CD14-positive monocyte (primary cell): ENCODE measurements around the gene GTF3A. TPM values are rescaled to one million over a fixed set of nuclear protein-coding genes. Genes with fewer than 3 reads are reported as not detected.

Source experiments
- DNase-seq, 3 donors: peaks; one replicate each; pipeline ENCODE4 v3.0.0-alpha.2; 2011 to 2022
- H2AFZ ChIP-seq: 2 replicates; pipeline ENCODE4 v1.6.0; 2012; ENCODE audit warnings: mild to moderate bottlenecking, low read depth, low read length, inconsistent platforms; ENCODE audit not compliant: insufficient read depth, poor library complexity, severe bottlenecking
- H3K27ac ChIP-seq, 2 donors: 1 replicate in 1 of 2; 2 replicates in 1 of 2; pipeline ENCODE4 v1.5.1; 2012 to 2013; ENCODE audit warnings: low read length in 2 of 2, control low read depth in 1 of 2, inconsistent platforms in 1 of 2, low read depth in 1 of 2, mild to moderate bottlenecking in 1 of 2
- H3K27me3 ChIP-seq, 2 donors: one replicate each; pipeline versions ENCODE4 v1.6.0 to v1.6.1; 2011 to 2013; ENCODE audit warnings: low read length in 2 of 2; ENCODE audit not compliant: control insufficient read depth in 2 of 2, insufficient read depth in 2 of 2
- H3K36me3 ChIP-seq, 2 donors: replicated peaks in 1 of 2; 1 replicate in 1 of 2; 2 replicates in 1 of 2; pipeline versions ENCODE4 v1.5.1 to v1.6.1; 2012 to 2013; ENCODE audit warnings: low read length in 2 of 2, control low read depth in 1 of 2, inconsistent platforms in 1 of 2, mild to moderate bottlenecking in 1 of 2; ENCODE audit not compliant: insufficient read depth in 2 of 2, control insufficient read depth in 1 of 2
- H3K4me1 ChIP-seq, 2 donors: 1 replicate in 1 of 2; 2 replicates in 1 of 2; pipeline versions ENCODE4 v1.5.1 to v1.6.1; 2012 to 2013; ENCODE audit warnings: low read length in 2 of 2, control low read depth in 1 of 2, inconsistent platforms in 1 of 2, mild to moderate bottlenecking in 1 of 2, moderate library complexity in 1 of 2; ENCODE audit not compliant: insufficient read depth in 2 of 2, control insufficient read depth in 1 of 2
- H3K4me2 ChIP-seq: replicated peaks from 2 replicates; pipeline ENCODE3; 2012; ENCODE audit warnings: low read length, moderate library complexity, mild to moderate bottlenecking; ENCODE audit not compliant: poor library complexity, severe bottlenecking; ENCODE audit errors: extremely low read depth
- H3K4me3 ChIP-seq, 3 experiments: fragments of 200-600 bp in 1 of 3; sonication (generic) in 1 of 3; replicated peaks in 1 of 3; 1 replicate in 2 of 3; 2 replicates in 1 of 3; pipeline ENCODE4 v1.5.1; 2011 to 2013; ENCODE audit warnings: low read length in 3 of 3, mild to moderate bottlenecking in 3 of 3, control low read depth in 2 of 3, low read depth in 2 of 3, inconsistent platforms in 1 of 3, moderate library complexity in 1 of 3
- H3K79me2 ChIP-seq: 2 replicates; pipeline ENCODE4 v1.6.0; 2012; ENCODE audit warnings: mild to moderate bottlenecking, control low read depth, inconsistent platforms, low read length, moderate library complexity; ENCODE audit not compliant: insufficient read depth
- H3K9ac ChIP-seq: 2 replicates; pipeline ENCODE4 v1.6.0; 2017; ENCODE audit warnings: low read length, mild to moderate bottlenecking; ENCODE audit not compliant: insufficient read depth, poor library complexity, severe bottlenecking
- H3K9me3 ChIP-seq, 2 donors: replicated peaks in 1 of 2; 1 replicate in 1 of 2; 2 replicates in 1 of 2; pipeline versions ENCODE4 v1.5.1 to v1.6.1; 2012 to 2013; ENCODE audit warnings: low read length in 2 of 2, control low read depth in 1 of 2; ENCODE audit not compliant: control insufficient read depth in 1 of 2, insufficient read depth in 1 of 2
- H4K20me1 ChIP-seq: 2 replicates; pipeline ENCODE4 v1.6.0; 2012; ENCODE audit warnings: mild to moderate bottlenecking, low read length, control low read depth, moderate library complexity; ENCODE audit not compliant: insufficient read depth
- H3K27ac Mint-ChIP-seq, 7 donors: one replicate each; pipeline ENCODE4 v1.8.0; 2020; ENCODE audit warnings: mild to moderate bottlenecking in 7 of 7, mixed read lengths in 7 of 7, moderate library complexity in 6 of 7, inconsistent platforms in 2 of 7
- H3K27me3 Mint-ChIP-seq, 3 donors: one replicate each; pipeline ENCODE4 v1.8.0; 2021 to 2022; ENCODE audit warnings: low read depth in 3 of 3, mild to moderate bottlenecking in 3 of 3, mixed read lengths in 3 of 3, moderate library complexity in 3 of 3, inconsistent platforms in 1 of 3
- H3K36me3 Mint-ChIP-seq, 2 donors: one replicate each; pipeline ENCODE4 v1.8.0; 2020; ENCODE audit warnings: mixed read lengths in 2 of 2, inconsistent platforms in 1 of 2, mild to moderate bottlenecking in 1 of 2
- H3K4me1 Mint-ChIP-seq: one replicate; pipeline ENCODE4 v1.8.0; 2020; ENCODE audit warnings: mild to moderate bottlenecking, mixed read lengths
- H3K4me3 Mint-ChIP-seq, 2 donors: one replicate each; pipeline ENCODE4 v1.8.0; 2020; ENCODE audit warnings: mild to moderate bottlenecking in 2 of 2, mixed read lengths in 2 of 2, moderate library complexity in 1 of 2
- H3K9me3 Mint-ChIP-seq, 7 donors: one replicate each; pipeline ENCODE4 v1.8.0; 2020 to 2022; ENCODE audit warnings: mixed read lengths in 7 of 7, mild to moderate bottlenecking in 6 of 7, moderate library complexity in 6 of 7, inconsistent platforms in 2 of 7
- CTCF ChIP-seq: fragments of 200-600 bp; IDR thresholded peaks from one replicate; pipeline ENCODE4 v1.8.0; 2022; ENCODE audit warnings: antibody characterized with exemption, mild to moderate bottlenecking
- WGBS: methylation state at CpG from one replicate; pipeline ENCODE4 v1.1.5; 2013; ENCODE audit warnings: missing lambda C conversion rate; ENCODE audit not compliant: insufficient coverage; 5-methylcytosine and 5-hydroxymethylcytosine counted together
- intact Hi-C, 2 donors: fragments of 100-400 bp; cut with micrococcal nuclease; formaldehyde crosslinking; loops; one replicate each; pipeline versions ENCODE4 v1.15.0 to v1.15.1; 2023
- polyA plus RNA-seq, 3 donors: library from polyadenylated mRNA; depleted of rRNA in 1 of 3; unstranded in 2 of 3; stranded (reverse) in 1 of 3; fragments of 300-500 nt in 2 of 3; fragments of >200 nt in 1 of 3; fragmentation: Illumina TruSeq in 2 of 3; gene quantifications; 1 replicate in 2 of 3; 2 replicates in 1 of 3; pipeline ENCODE4 v1.2.3, GENCODE V29; 2012 to 2021

GTF3A gene
- polyA plus RNA-seq, 3 donors, result 88.8 to 259 (median 179) TPM

DNA sequence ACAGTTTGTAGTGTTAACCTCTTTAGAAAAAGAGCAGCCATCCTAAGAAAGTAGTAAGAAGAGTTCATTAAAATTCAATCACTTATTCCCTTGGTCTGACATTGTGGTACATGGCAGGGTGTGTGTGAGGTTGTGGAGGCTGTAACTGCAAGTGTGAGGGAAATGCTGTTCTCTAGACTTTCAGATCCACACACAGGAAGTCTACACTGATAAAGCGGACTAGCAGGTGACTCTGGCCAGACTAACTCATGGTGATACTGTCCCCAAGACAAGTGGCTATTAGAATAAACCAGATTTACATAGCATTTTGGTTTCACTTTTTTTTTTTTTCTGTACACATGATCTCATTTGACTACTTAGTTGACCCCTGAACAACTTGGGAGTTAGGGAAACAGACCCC, 16.0 kb downstream of the GTF3A start:
- H3K27me3 Mint-ChIP-seq, result peaks cover 0 to 1% (median 0%) of the 10 kb centered on the region in 3 donors
- no peak for TF ChIP-seq CTCF
- WGBS, result 71% methylated on average over 1 of the region's 1 CpG
- no peak overlapping the region for H3K9ac ChIP-seq
- H3K79me2 ChIP-seq, result peaks cover 27% of the 10 kb centered on the region
- H3K36me3 ChIP-seq, result peaks cover 42 to 76% of the 10 kb centered on the region in 2 donors
- H3K27ac ChIP-seq, result no peak overlapping the region
- no peak overlapping the region for H3K4me3 Mint-ChIP-seq
- no peaks in the 10 kb centered on the region for H3K9me3 ChIP-seq
- peaks cover 15% of the 10 kb centered on the region for H3K4me1 Mint-ChIP-seq
- intact Hi-C loops, result no loop called here
- peaks cover 0 to 10% of the 10 kb centered on the region in 2 donors for H3K4me1 ChIP-seq
- no peak for DNase-seq
- peak overlapping the region in 1 of 7 donors; percentile 34 for H3K27ac Mint-ChIP-seq
- peaks cover 35% of the 10 kb centered on the region for H4K20me1 ChIP-seq
- H2AFZ ChIP-seq, result no peak overlapping the region
- no peaks in the 10 kb centered on the region for H3K27me3 ChIP-seq
- peaks cover 0 to 3% (median 0%) of the 10 kb centered on the region in 7 donors for H3K9me3 Mint-ChIP-seq
- H3K4me2 ChIP-seq, result no peak overlapping the region
- H3K4me3 ChIP-seq, result no peak overlapping the region
- peaks cover 64 to 70% of the 10 kb centered on the region in 2 donors for H3K36me3 Mint-ChIP-seq

DNA sequence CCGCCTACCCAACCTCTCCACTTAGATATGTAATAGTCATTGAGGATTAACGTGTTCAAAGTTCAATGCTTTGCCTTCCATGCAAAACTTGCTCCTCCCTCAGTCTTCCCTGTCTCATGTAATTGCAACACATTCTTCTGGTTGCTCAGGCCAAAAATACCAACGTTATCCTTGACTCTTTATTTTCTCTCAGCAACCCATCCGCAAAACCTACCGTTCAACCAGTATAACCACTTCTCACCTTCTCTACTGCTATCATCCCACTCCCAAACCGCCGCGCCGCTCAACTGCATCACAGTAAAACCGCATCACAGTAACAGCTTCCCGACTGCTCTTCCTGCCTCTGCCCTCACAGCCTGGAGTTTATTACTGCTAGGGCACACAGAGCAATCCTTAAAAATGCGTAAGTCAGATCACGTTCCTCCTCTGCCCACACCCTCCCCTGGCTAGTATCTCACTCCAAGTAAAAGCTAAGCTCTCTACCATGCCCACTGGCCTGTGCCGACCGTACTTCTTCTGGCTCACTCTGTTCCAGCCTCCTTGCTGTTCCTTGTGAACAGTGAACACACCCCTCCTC, 17.7 kb downstream of the GTF3A start:
- no peak for DNase-seq
- intact Hi-C loops, result no loop called here
- no peak overlapping the region for H3K4me2 ChIP-seq

More for the DNA sequence above, 17.7 kb downstream of the GTF3A start:
- peak overlapping the region in 1 of 2 donors; percentile 11 for H3K4me3 Mint-ChIP-seq
- Histone ChIP-seq H3K4me3 (no peak overlapping the region), H3K27ac (no peak overlapping the region), H3K79me2 (peaks cover 44% of the 10 kb centered on the region), H3K9me3 (no peaks in the 10 kb centered on the region), H2AFZ (no peak overlapping the region), H3K9ac (no peak overlapping the region), H3K36me3 (peaks cover 28 to 59% of the 10 kb centered on the region in 2 donors), H3K27me3 (no peaks in the 10 kb centered on the region), H4K20me1 (peaks cover 30% of the 10 kb centered on the region), H3K4me1 (peaks cover 0 to 10% of the 10 kb centered on the region in 2 donors)
- H3K4me1 Mint-ChIP-seq, result peaks cover 24% of the 10 kb centered on the region
- peak overlapping the region in 3 of 7 donors; percentile 22 to 61 (median 36) for H3K27ac Mint-ChIP-seq
- 14% methylated on average over 13 of the region's 15 CpGs for WGBS
- peaks cover 0 to 1% (median 0%) of the 10 kb centered on the region in 3 donors for H3K27me3 Mint-ChIP-seq
- H3K36me3 Mint-ChIP-seq, result peaks cover 54 to 60% of the 10 kb centered on the region in 2 donors
- TF ChIP-seq CTCF, result no peak
- peaks cover 0 to 3% (median 0%) of the 10 kb centered on the region in 7 donors for H3K9me3 Mint-ChIP-seq
